ACC112 (cell line): ENCODE data around the gene PRKCI.

Experiments used
- H2AFZ ChIP-seq: fragments of 200-600 bp; sonication (generic); one replicate; pipeline ENCODE4 v1.6.0; 2017; ENCODE audit warnings: antibody characterized with exemption, low read length; ENCODE audit not compliant: unreplicated experiment
- H3K27ac ChIP-seq: fragments of 200-600 bp; sonication (generic); 2 replicates; pipeline ENCODE4 v1.5.1; 2014; ENCODE audit warnings: low read depth, mild to moderate bottlenecking, antibody characterized with exemption, low read length, moderate library complexity
- H3K27me3 ChIP-seq: fragments of 200-600 bp; sonication (generic); 2 replicates; pipeline ENCODE4 v1.6.1; 2014; ENCODE audit warnings: mild to moderate bottlenecking, antibody characterized with exemption, low read length, moderate library complexity, mixed read lengths; ENCODE audit not compliant: insufficient read depth
- H3K36me3 ChIP-seq: fragments of 200-600 bp; sonication (generic); 2 replicates; pipeline ENCODE4 v1.6.1; 2016; ENCODE audit warnings: mild to moderate bottlenecking, antibody characterized with exemption, low read length, moderate library complexity, mixed read lengths; ENCODE audit not compliant: insufficient read depth
- H3K4me1 ChIP-seq: fragments of 200-600 bp; sonication (generic); one replicate; pipeline ENCODE4 v1.6.1; 2016; ENCODE audit warnings: low read length, mixed read lengths; ENCODE audit not compliant: insufficient read depth, unreplicated experiment, control insufficient read depth
- H3K4me3 ChIP-seq: fragments of 200-600 bp; sonication (generic); 2 replicates; pipeline ENCODE4 v1.5.1; 2014; ENCODE audit warnings: mild to moderate bottlenecking, low read depth, low read length
- H3K79me2 ChIP-seq: fragments of 200-600 bp; sonication (generic); one replicate; pipeline ENCODE4 v1.6.0; 2016; ENCODE audit warnings: low read length; ENCODE audit not compliant: control insufficient read depth, unreplicated experiment, insufficient read depth

Gene PRKCI

DNA sequence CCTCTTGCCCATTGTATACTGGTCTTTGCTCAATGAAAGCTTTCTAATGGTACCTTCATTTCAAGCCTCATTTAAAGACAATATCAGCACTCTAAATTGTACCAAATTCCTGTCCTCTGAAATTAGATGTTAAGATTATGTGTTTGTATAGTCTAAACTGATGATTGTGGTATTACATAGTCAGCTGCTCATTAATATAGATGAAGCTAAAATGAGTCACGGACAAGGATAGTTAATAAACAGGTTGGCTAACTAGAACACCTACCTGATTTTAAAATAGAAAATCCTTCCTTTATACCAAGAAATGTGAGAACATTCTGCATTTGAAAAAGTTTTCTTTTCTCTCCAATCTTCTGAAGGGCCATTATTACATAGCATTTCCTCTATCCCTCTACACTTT is 2.9 kb downstream of the PRKCI start:
- H3K4me1 ChIP-seq, result peaks cover 26% of the 10 kb centered on the region
- no peak overlapping the region for H2AFZ ChIP-seq
- H3K27me3 ChIP-seq, result no peaks in the 10 kb centered on the region
- no peak overlapping the region for H3K4me3 ChIP-seq
- H3K36me3 ChIP-seq, result no peaks in the 10 kb centered on the region
- H3K79me2 ChIP-seq, result peaks cover 55% of the 10 kb centered on the region
- H3K27ac ChIP-seq, result no peak overlapping the region

DNA sequence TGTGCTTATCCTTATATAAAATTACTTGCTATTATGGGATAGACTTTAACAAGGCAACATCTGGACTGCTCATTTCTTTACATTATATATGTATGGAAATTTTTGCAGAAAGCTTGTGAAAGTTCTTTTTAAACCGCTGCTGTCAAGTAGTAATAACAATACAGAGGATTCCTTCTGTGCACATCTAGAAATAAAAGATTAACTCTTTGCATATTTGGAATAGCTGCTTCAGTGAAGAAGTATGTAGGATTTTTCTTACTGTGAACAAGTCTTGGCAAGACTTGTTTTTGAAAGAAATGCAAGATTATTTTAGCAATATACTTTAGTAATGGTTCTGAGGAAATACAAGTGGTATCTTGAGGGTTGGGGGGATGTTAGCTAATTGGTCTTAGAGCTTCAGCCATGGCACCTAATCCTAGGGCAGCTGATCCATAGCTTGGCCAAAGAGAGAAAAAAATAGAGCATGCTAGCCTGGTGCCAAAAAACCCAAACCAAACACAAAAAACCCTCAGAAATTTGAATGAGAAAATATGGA is 4.3 kb downstream of the PRKCI start:
- Histone ChIP-seq H3K4me1 (peaks cover 26% of the 10 kb centered on the region), H3K36me3 (no peaks in the 10 kb centered on the region), H3K27ac (no peak overlapping the region), H3K79me2 (peaks cover 64% of the 10 kb centered on the region), H2AFZ (no peak overlapping the region), H3K4me3 (no peak overlapping the region), H3K27me3 (no peaks in the 10 kb centered on the region)

DNA sequence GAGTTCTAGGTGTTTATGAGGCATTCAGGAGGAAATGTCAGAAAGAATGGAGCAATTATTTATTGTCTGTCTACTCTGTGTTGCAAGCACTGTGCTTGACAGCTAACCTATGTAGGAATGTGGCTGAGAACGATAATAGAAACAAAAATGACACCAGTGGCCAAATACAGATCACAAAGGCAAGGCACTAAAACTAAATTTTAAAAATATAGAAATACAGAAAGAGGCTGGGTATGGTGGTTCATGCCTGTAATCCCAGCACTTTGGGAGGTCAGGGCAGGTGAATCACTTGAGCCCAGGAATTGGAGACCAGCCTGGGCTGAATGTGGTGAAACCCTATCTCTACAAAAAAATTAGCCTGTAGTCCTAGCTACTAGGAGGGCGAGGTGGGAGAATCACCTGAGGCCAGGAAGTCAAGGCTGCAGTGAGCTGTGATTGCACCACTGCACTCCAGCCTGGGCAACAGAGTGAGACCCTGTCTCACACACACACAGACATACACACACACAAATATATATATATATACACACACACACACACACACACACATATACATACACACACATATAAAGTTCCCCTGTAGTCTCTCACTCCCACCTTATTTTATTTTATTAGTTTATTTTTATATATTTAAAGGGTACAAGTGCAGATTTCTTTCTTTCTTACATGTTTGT is 6.0 kb downstream of the PRKCI start:
- Histone ChIP-seq H3K36me3 (no peaks in the 10 kb centered on the region), H3K27me3 (no peaks in the 10 kb centered on the region), H3K4me3 (no peak overlapping the region), H3K79me2 (peaks cover 66% of the 10 kb centered on the region), H2AFZ (no peak overlapping the region), H3K4me1 (peaks cover 33% of the 10 kb centered on the region), H3K27ac (no peak overlapping the region)

DNA sequence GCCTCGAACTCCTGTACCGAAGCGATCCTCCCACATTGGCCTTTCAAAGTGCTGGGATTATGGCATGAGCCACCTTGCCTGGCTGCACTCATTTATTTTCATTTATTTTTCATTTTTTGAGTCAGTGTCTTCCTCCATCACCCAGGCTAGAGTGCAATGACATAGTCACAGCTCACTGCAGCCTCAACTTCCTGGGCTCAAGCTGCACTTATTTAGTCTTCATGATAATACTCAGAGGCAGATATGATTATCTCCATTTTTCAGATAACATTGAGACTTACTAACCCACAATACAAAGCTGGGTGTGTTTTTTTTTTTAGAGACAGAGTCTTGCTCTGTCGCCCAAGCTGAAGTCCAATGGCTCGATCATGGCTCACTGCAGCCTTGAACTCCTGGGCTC is 10.0 kb downstream of the PRKCI start:
- Histone ChIP-seq H3K4me3 (no peak overlapping the region), H3K4me1 (peaks cover 23% of the 10 kb centered on the region), H3K27me3 (no peaks in the 10 kb centered on the region), H3K79me2 (peaks cover 47% of the 10 kb centered on the region), H2AFZ (no peak overlapping the region), H3K27ac (no peak overlapping the region), H3K36me3 (no peaks in the 10 kb centered on the region)

DNA sequence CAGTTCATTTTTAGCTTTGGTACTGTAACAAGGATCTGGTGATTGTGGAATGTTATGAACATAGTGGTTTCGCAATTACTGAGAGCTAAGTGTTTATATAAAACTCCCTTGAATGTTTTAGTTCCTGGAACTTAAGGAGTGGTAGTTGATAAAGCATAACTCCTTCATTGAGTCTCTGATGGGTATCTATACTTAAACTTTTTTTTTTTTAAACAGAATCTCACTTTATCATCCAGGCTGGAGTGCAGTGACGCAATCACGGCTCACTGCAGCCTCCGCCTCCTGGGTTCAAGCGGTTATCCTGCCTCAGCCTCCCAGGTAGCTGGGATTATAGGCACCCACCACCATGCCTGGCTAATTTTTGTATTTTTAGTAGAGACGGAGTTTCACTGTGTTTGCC is 11.3 kb downstream of the PRKCI start:
- H3K4me3 ChIP-seq, result no peak overlapping the region
- no peaks in the 10 kb centered on the region for H3K27me3 ChIP-seq
- peaks cover 41% of the 10 kb centered on the region for H3K79me2 ChIP-seq
- no peak overlapping the region for H2AFZ ChIP-seq
- no peaks in the 10 kb centered on the region for H3K36me3 ChIP-seq
- peaks cover 12% of the 10 kb centered on the region for H3K4me1 ChIP-seq
- peak overlapping the region; percentile 9; the same call in 1 of the 2 replicates for H3K27ac ChIP-seq

DNA sequence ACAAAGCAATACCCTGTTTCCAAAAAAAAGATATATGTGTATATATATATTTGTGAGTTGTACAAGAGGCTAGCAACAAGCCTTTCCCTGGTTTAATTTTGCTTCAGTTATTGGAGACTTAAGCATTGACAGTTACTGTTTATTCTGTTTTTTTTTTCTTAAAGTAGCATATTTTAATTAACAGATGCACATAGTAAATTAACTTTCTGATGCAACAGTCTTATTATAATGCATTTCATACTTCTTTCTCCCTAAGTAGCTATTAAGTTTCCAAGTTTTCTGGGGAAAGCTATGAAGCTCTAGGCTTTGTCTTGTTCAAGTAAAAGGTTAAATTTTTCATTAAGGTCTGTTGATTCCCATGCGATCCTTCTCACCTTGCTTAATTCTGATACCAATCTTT is 17.9 kb downstream of the PRKCI start:
- Histone ChIP-seq H3K4me3 (no peak overlapping the region), H3K27ac (no peak overlapping the region), H3K36me3 (peaks cover 8% of the 10 kb centered on the region; the same call in 1 of the 2 replicates), H2AFZ (no peak overlapping the region), H3K79me2 (no peaks in the 10 kb centered on the region), H3K4me1 (no peaks in the 10 kb centered on the region), H3K27me3 (no peaks in the 10 kb centered on the region)

DNA sequence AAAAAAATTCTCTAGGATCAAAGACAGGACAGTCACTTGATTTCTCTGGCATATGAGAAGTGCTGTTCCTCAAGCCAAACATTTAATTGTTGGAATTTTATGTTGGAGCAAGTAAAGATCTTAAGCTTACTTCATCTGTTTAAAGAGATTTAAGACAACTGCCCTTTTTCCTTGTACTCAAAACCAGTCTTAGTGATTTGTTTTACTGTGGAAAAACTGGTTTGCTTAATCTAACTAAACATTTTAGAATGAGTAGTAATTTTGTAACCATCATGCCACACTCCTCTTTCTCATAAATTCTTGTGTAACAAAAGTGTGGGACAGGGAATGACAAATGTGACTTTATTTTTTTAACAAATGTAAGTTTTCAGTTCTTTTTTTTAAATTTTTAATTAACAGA is 18.4 kb downstream of the PRKCI start:
- Histone ChIP-seq H3K36me3 (peaks cover 8% of the 10 kb centered on the region; the same call in 1 of the 2 replicates), H3K4me1 (no peaks in the 10 kb centered on the region), H3K79me2 (no peaks in the 10 kb centered on the region), H3K27me3 (no peaks in the 10 kb centered on the region), H2AFZ (no peak overlapping the region), H3K27ac (no peak overlapping the region), H3K4me3 (no peak overlapping the region)

DNA sequence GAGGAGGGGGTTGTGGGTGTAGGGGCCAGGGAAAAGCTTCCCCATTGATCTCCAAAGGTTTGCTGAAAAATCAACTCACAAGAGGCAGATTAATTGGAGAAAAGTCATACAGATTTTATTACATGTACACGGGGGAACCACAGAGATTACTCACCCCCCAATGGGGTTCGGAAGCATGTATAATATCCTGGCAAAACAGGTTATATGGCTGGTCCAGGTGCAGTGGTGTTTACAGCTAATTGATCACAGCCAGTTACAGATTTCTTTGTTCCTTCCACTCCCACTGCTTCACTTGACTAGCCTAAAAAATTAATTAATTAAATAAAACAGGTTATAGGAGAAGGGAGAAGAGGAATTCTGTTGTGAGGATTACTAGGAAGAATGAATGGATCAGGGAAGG is 22.4 kb downstream of the PRKCI start:
- Histone ChIP-seq H3K27ac (no peak overlapping the region), H3K36me3 (peaks cover 2% of the 10 kb centered on the region; the same call in 1 of the 2 replicates), H3K4me3 (no peak overlapping the region), H3K79me2 (peaks cover 2% of the 10 kb centered on the region), H3K4me1 (no peaks in the 10 kb centered on the region), H2AFZ (no peak overlapping the region), H3K27me3 (no peaks in the 10 kb centered on the region)

DNA sequence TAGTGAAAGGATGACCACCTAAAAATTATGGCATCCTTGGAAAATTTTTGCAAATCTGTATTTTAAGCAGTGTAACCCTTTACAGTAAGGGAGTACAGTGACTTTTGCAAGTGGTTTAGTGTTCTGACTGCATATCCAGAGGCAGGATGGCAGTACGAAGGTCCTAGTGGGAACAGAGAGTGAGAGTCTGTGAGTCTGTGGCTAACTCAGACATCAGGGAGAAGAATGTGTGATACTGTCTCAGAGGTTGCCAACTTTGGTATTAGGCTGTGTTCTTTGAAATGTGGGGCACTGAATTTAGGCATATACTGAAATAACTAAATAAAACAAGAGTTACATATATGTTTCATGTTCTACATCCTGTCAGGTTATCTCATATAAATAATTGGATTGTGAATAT is 25.7 kb downstream of the PRKCI start:
- H3K4me3 ChIP-seq, result no peak overlapping the region
- H3K79me2 ChIP-seq, result peaks cover 4% of the 10 kb centered on the region
- H2AFZ ChIP-seq, result no peak overlapping the region
- no peaks in the 10 kb centered on the region for H3K27me3 ChIP-seq
- H3K36me3 ChIP-seq, result no peaks in the 10 kb centered on the region
- no peak overlapping the region for H3K27ac ChIP-seq
- no peaks in the 10 kb centered on the region for H3K4me1 ChIP-seq

DNA sequence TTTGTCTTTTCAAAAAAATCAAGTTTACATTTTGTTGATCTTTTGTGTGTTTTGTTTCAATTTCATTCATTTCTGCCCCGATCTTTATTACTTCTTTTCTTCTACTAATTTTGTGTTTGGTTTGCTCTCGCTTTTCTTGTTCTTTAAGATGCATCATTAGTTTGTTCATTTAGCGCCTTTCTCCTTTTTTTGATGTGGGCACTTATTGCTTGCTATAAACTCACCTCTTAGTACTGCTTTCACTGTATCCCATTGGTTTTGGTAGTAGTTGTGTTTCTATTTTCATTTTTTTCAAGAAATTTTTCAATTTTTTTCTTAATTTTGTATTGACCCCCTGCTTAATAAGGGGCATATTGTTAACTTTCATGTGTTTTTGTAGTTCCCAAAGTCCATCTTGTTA is 34.4 kb downstream of the PRKCI start:
- peaks cover 9% of the 10 kb centered on the region for H3K79me2 ChIP-seq
- H3K36me3 ChIP-seq, result peaks cover 12% of the 10 kb centered on the region; the same call in 1 of the 2 replicates
- H3K27me3 ChIP-seq, result no peaks in the 10 kb centered on the region
- H3K4me1 ChIP-seq, result peaks cover 9% of the 10 kb centered on the region
- no peak overlapping the region for H2AFZ ChIP-seq
- no peak overlapping the region for H3K27ac ChIP-seq
- H3K4me3 ChIP-seq, result no peak overlapping the region

DNA sequence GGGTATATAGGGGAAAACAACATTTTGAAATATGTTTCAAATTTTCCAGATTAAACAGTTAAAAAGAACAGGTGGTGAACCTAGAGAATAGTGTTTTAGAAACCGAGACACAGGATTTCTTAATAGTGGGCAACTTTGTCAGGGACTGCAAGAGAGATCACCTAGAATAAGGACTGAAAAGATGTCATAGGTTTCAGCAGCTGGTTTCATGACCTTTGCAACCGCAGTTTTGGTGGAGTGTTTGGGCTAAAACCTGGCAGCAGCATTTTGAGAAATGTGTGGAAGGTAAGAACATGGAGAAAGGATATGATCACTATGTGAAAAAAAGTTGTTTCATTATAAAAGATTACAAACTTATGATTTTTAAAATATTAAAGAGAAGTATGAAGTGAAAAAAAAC is 34.9 kb downstream of the PRKCI start:
- Histone ChIP-seq H3K27ac (no peak overlapping the region), H3K4me3 (no peak overlapping the region), H3K4me1 (peaks cover 9% of the 10 kb centered on the region), H3K79me2 (peaks cover 9% of the 10 kb centered on the region), H3K27me3 (no peaks in the 10 kb centered on the region), H2AFZ (no peak overlapping the region), H3K36me3 (peaks cover 14% of the 10 kb centered on the region; the same call in 1 of the 2 replicates)
